ENCODE measurements around the gene SNRPN.
"Not testable (repeated sequence)": the region's sequence is repeated elsewhere in the genome, so short reads cannot be mapped to it uniquely, and the experiment has no call there.

Gene SNRPN

GRCh38 chr15:24954783-24955530 lies at the start of gene SNRPN, which contains the start of gene SNURF:
Gene SNRPN, plus strand, starts transcription at chr15:24954987. Its CDS starts 19,467 bp downstream, at chr15:24974454.
Gene SNURF, plus strand, starts transcription at chr15:24954987. Its CDS starts 62 bp downstream, at chr15:24955049.
- no peak within 1 kb of the TSS for H3K4me3 ChIP-seq (ENCODE audit: low read depth, low read length)
- TF ChIP-seq POLR2A (IDR thresholded peaks at IDR 0.05; ENCODE audit: extremely low read depth, insufficient read length) (no peak), MYC (IDR thresholded peaks at IDR 0.05; ENCODE audit: low read depth, low read length) (no peak)
- TF ChIP-seq, protein P1, sequence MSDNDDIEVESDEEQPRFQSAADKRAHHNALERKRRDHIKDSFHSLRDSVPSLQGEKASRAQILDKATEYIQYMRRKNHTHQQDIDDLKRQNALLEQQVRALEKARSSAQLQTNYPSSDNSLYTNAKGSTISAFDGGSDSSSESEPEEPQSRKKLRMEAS (IDR thresholded peaks at IDR 0.05; ENCODE audit: low read depth, low read length), result no peak
- no peak for DNase-seq (ENCODE audit: low read depth)

GRCh38 chr15:24916305-24917009 lies 38.3 kb upstream of the SNRPN start:
- H3K4me3 ChIP-seq (ENCODE audit: low read depth, low read length), result no peak overlapping the region
- DNase-seq (ENCODE audit: low read depth), result peak; percentile 42
- TF ChIP-seq POLR2A (IDR thresholded peaks at IDR 0.05; ENCODE audit: extremely low read depth, insufficient read length), result no peak
- TF ChIP-seq CTCF (IDR thresholded peaks at IDR 0.05; ENCODE audit: low read depth, low read length), result no peak
- TF ChIP-seq, protein P1 (IDR thresholded peaks at IDR 0.05; ENCODE audit: low read depth, low read length), result no peak
- no peak for TF ChIP-seq MYC (IDR thresholded peaks at IDR 0.05; ENCODE audit: low read depth, low read length)

DNA sequence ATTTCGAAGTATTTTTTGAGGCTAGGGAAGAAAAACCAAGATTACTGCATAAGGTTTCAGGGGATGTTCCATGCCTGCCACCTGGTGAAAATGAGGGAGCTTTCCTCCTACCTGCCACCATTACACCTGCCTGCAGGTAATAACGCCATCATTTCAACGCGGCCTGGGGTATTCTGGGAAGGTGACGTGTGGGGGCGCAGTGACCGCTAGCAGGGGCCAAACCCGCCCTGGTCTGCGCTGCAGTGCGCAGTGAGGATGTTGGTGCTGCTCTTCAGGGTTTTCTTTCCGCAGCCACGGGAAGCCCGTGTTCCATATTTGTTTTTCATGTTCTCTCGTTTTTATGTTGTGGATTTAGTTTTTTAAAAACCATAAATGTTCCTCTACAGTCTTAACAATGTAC lies 37.4 kb upstream of the SNRPN start:
- no peak overlapping the region for H3K4me3 ChIP-seq (ENCODE audit: low read depth, low read length)
- no peak for TF ChIP-seq POLR2A (IDR thresholded peaks at IDR 0.05; ENCODE audit: extremely low read depth, insufficient read length)
- no peak for TF ChIP-seq MYC (IDR thresholded peaks at IDR 0.05; ENCODE audit: low read depth, low read length)
- TF ChIP-seq, protein P1 (IDR thresholded peaks at IDR 0.05; ENCODE audit: low read depth, low read length), result no peak
- TF ChIP-seq CTCF (IDR thresholded peaks at IDR 0.05; ENCODE audit: low read depth, low read length), result no peak
- no peak for DNase-seq (ENCODE audit: low read depth)

GRCh38 chr15:24919446-24919845 lies 35.3 kb upstream of the SNRPN start:
- H3K4me3 ChIP-seq (ENCODE audit: low read depth, low read length), result no peak overlapping the region
- no peak for TF ChIP-seq MYC (IDR thresholded peaks at IDR 0.05; ENCODE audit: low read depth, low read length)
- TF ChIP-seq, protein P1 (IDR thresholded peaks at IDR 0.05; ENCODE audit: low read depth, low read length), result no peak
- no peak for DNase-seq (ENCODE audit: low read depth)

- DNase-seq (ENCODE audit: low read depth), result not testable (repeated sequence)
These were observed 32.0 kb upstream of the SNRPN start for GRCh38 chr15:24922781-24923180.

GRCh38 chr15:24924153-24924552 lies 30.6 kb upstream of the SNRPN start:
- no peak overlapping the region for H3K4me3 ChIP-seq (ENCODE audit: low read depth, low read length)
- no peak for DNase-seq (ENCODE audit: low read depth)
- TF ChIP-seq MYC (IDR thresholded peaks at IDR 0.05; ENCODE audit: low read depth, low read length) (no peak), CTCF (IDR thresholded peaks at IDR 0.05; ENCODE audit: low read depth, low read length) (no peak), POLR2A (IDR thresholded peaks at IDR 0.05; ENCODE audit: extremely low read depth, insufficient read length) (no peak)
- TF ChIP-seq, protein P1 (IDR thresholded peaks at IDR 0.05; ENCODE audit: low read depth, low read length), result no peak

More at GRCh38 chr15:24922781-24923180, 32.0 kb upstream of the SNRPN start:
- H3K4me3 ChIP-seq (ENCODE audit: low read depth, low read length), result not testable (repeated sequence)

DNA sequence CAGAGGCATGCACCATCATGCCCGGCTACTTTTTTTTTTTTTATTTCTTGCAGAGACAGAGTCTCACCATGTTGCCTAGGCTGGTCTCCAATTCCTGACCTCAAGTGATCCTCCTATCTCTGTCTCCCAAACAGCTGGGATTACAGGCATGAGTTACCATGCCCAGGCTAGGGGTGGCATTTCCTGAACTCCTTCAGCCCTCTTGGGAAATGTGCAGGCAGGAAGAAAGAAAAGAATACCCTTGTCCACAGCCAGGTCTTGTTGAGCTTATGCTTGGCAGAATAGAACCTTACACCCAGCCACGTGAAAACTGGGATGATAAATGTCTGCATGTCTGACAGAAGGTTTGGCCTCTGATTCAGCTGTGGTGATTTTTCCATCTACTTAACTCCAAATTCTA lies 30.2 kb upstream of the SNRPN start:
- H3K4me3 ChIP-seq (ENCODE audit: low read depth, low read length), result no peak overlapping the region
- no peak for TF ChIP-seq MYC (IDR thresholded peaks at IDR 0.05; ENCODE audit: low read depth, low read length)
- TF ChIP-seq, protein P1 (IDR thresholded peaks at IDR 0.05; ENCODE audit: low read depth, low read length), result no peak
- no peak for TF ChIP-seq CTCF (IDR thresholded peaks at IDR 0.05; ENCODE audit: low read depth, low read length)
- no peak for TF ChIP-seq POLR2A (IDR thresholded peaks at IDR 0.05; ENCODE audit: extremely low read depth, insufficient read length)
- DNase-seq (ENCODE audit: low read depth), result no peak

DNA sequence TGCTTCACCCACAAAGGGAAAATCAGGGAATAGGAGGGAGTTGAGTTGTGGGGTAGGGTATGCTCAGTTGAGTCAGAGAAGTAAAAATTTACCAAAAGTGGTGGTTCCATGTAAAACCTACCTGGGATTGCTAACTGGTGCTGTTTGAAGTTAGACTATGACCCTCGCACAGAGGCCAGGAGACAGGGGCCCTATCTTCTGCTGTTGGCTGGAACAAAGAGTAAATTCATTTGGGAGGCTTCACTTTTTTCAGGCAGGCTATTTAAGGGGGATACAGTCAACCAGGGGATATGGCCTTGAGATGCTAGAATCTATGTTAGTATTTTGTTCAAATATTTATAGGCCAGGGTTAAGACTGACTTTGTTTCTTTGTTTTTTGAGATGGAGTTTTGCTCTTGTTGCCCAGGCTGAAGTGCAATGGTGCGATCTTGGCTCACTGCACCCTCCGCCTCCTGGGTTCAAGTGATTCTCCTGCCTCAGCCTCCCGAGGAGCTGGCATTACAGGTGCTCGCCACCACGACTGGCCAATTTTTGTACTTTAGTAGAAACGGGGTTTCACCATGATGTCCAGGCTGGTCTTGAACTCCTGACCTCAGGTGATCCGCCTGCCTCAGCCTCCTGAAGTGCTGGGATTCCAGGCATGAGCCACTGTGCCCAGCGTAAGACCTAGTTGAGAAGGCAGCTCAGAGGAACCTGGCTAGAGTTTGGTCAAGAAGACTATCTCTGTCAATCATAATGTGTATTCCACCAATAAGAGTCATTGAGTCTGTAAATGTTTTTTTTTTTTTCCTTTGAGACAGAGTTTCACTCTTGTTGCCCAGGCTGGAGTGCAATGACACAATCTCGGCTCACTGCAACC lies 22.7 kb upstream of the SNRPN start:
- not testable (repeated sequence) for H3K4me3 ChIP-seq (ENCODE audit: low read depth, low read length); DNase-seq (ENCODE audit: low read depth)

Measured in NB4 (cell line).